GM18873 (cell line): Measurements from ENCODE around the gene ARHGAP35.
"Not testable (repeated sequence)": the region's sequence is repeated elsewhere in the genome, so short reads cannot be mapped to it uniquely, and the experiment has no call there.

Experiments used
- ATAC-seq: cut with Tn5 transposase; IDR thresholded peaks from one replicate; pipeline ENCODE4 v1.9.1; 2021; ENCODE audit warnings: mild to moderate bottlenecking, moderate library complexity, moderate number of reproducible peaks; ENCODE audit not compliant: unreplicated experiment, low FRiP score

The ARHGAP35 gene

GRCh38 chr19:46860846-46861690, at the start of gene ARHGAP35:
ARHGAP35 (plus strand) TSS chr19:46860997; CDS start chr19:46918676, 57,679 bp downstream.
- ATAC-seq = no peak

- ATAC-seq = no peak
Measured at GRCh38 chr19:46812977-46813838, 47.6 kb upstream of the ARHGAP35 start.

- ATAC-seq = no peak
Measured at GRCh38 chr19:46813839-46814358, 46.9 kb upstream of the ARHGAP35 start.

GRCh38 chr19:46815833-46816627, 44.8 kb upstream of the ARHGAP35 start:
- ATAC-seq = no peak

- no peak for ATAC-seq
Measured at GRCh38 chr19:46818812-46819211, 42.0 kb upstream of the ARHGAP35 start.

DNA sequence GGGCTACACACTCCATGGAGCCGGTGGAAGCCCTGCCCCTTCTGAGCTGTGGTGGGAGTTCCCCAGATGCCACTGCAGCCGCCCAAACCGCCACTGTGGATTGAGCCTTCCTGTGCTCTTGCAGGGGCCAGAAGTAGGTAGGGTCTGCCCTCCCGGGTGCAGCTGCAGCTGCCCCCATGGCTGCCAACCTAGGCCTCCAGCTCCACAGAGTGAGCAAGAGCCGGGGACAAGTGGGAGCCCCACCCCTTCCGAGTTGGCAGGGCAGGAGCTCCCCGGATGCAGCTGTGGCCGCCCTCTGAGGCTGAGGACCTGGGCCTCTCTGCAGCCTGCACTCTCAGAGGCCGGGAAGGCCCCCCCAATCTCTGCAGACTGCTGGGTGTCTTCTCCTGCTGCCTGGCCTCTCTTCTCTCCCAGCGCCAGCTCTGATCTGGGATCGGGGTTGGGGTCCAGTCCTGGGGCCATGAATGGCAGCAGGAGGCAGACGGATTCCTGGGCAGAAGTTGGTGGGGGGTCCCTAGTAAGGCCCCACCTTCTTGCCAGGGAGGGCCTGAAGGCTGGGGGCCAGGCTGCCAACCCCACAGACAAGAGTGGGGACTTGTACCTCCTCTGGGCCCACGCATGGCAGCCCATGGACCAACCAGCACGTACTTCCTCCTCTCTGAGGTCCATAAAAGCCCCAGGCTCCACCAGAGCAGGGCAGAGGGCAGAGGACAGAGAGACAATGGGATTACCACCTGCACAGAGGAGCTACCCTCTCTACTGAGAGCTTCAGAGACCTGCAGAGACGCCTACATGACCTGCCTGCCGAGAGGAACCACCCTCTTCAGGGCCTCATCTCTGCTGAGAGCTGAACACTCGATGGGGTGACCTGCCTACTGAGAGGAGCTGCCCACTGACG, 39.0 kb upstream of the ARHGAP35 start:
- no peak for ATAC-seq

DNA sequence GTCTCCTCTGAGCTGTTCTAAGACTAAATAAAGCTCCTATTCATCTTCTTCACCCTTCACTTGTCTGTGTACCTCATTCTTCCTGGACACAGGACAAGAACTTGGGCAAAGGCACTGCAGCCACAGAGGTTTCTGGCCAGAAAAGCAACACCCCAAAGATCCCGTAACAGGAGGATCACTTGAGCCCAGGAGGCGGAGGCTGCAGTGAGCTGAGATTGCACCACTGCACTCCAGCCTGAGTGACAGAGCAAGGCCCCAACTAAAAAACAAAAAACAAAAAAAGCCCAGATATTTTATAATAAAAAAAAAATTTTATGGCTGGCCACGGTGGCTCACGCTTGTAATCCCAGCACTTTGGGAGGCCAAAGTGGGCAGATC, 38.4 kb upstream of the ARHGAP35 start:
- not testable (repeated sequence) for ATAC-seq

DNA sequence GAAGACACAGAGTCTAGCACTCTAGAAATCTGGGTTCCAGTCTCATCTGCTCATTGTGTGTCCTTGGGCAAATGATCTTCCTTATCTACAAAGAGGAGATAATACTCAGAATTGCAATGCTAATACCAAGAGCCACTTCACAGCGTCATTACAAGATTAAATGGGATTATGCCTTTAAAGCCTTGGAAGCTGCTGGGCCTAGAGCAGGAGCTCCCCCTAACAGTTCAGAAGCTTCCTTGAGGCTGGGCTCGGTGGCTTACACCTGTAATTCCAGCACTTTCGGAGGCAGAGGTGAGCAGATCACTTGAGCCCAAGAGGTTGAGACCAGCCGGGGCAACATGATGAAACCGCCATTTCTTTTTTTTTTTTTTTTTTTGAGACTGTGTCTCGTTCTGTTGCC, 37.7 kb upstream of the ARHGAP35 start:
- no peak for ATAC-seq

GRCh38 chr19:46824890-46825730, 35.7 kb upstream of the ARHGAP35 start:
- no peak for ATAC-seq

GRCh38 chr19:46825731-46826055, 35.1 kb upstream of the ARHGAP35 start:
- no peak for ATAC-seq

DNA sequence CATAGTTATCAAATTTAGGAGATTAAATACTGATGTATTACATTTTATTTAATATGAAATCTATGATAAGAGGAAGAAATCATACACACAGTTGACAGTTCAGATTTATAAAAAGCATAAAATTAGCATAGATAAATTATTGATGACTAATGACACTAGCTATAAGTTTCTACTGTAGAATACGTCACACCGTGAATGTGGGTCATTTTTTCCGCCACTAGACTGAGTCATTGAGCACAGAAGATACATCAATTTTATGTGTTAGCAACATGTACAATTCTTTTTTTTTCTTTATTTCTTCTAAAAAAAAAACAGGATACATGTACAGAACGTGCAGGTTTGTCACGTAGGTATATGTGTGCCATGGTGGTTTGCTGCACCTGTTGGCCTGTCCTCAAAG, 32.3 kb upstream of the ARHGAP35 start:
- ATAC-seq = no peak

GRCh38 chr19:46830864-46831263, 29.9 kb upstream of the ARHGAP35 start:
- ATAC-seq = no peak

- ATAC-seq = no peak
Measured at GRCh38 chr19:46834121-46834520, 26.7 kb upstream of the ARHGAP35 start.

DNA sequence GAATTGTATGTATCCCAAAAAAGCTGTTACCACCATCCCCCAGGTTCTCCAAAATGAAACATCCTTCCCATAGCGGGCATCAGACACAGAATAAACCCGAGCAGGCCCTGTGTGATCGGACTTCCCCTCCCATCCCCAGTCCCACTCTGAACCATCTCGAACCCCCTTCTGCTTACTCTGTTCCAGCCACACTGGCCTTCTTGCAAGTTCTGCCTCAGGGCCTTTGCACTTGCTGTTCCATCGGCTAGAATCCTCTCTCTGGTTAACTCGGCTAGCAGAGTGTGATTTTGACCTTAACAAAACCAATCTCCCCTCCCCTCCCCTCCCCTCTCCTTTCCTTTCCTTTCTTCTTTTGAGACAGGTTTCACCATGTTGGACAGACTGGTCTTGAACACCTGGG, 25.8 kb upstream of the ARHGAP35 start:
- ATAC-seq = no peak

DNA sequence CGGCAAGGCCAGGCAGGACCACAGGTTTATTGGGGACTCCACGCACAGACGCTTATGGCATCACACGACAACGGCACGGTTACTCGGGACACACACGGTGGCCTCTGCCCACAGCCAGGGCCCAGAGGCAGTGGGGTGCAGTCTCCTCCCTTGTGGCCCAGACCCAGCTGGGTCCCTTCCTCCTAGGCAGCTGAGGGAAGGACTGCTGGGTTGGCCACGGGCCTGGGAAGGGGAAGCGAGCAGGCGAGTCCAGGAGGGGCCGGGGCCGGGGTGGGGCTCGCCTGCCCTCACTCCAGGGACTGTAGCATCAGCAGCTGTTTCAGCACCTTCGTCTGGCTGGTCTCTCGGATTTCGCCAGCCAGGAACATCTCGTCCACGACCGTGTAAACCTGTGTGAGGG, 22.6 kb upstream of the ARHGAP35 start:
- no peak for ATAC-seq

DNA sequence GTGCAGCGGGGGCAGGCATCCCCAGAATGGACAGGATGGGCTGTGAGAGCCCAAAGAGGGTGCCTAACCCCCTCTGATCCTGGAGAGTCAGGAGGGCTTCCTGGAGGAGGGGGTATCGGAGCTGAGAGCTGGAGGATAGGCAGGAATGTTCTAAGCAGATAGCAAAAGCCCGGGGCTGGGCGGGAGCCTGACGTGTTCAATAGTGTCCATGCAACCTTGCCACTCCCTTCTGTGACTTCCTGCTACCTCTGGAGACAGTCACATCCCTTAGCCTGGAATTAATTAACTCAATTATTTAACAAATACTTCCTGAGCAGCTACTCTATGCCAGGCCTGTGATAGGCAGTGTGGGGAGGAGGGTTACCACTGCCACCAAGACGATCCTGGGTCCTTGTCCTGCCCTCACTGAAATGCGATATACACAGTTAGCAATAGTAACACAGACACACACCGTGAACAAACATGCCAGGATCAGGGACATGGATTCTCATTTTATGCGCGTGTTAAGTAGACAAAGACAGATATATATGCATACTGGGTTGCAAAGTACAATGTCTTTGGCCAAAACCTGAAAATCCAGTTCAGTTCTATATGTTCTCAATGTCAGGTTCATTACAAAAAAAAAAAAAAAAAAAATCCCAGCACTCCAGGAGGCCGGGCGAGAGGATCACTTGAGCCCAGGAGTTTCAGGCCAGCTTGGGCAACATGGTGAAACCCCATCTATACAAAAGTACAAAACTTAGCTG, 20.9 kb upstream of the ARHGAP35 start:
- ATAC-seq = no peak

- no peak for ATAC-seq
Measured at GRCh38 chr19:46840498-46840942, 20.3 kb upstream of the ARHGAP35 start.
